ENCODE results near the gene GRK1.
A peak's percentile ranks its signal among the peaks of the same experiment; 100 is the strongest.

Gene GRK1

DNA sequence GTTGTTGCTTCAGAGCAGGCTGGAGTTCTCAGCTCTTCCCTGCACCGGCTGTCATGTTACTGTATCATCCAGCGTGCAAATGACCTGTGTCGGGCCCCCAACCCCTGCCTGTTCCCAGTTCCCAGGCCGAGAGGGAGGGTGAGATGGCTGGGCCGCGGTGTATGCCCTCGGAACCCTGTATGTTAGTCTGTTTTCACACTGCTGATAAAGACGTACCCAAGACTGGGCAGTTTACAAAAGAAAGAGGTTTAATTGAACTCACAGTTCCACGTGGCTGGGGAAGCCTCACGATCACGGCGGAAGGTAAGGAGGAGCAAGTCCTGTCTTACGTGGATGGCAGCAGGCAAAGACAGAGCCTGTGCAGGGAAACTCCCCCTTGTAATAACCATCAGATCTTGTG, 102.9 kb downstream of the GRK1 start:
- H3K4me3 ChIP-seq (ENCODE audit: low read length) = no peak overlapping the region
- DNase-seq (ENCODE audit: low read depth) = no peak
- TF ChIP-seq, protein P1, sequence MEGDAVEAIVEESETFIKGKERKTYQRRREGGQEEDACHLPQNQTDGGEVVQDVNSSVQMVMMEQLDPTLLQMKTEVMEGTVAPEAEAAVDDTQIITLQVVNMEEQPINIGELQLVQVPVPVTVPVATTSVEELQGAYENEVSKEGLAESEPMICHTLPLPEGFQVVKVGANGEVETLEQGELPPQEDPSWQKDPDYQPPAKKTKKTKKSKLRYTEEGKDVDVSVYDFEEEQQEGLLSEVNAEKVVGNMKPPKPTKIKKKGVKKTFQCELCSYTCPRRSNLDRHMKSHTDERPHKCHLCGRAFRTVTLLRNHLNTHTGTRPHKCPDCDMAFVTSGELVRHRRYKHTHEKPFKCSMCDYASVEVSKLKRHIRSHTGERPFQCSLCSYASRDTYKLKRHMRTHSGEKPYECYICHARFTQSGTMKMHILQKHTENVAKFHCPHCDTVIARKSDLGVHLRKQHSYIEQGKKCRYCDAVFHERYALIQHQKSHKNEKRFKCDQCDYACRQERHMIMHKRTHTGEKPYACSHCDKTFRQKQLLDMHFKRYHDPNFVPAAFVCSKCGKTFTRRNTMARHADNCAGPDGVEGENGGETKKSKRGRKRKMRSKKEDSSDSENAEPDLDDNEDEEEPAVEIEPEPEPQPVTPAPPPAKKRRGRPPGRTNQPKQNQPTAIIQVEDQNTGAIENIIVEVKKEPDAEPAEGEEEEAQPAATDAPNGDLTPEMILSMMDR (conservative IDR thresholded peaks at IDR 0.05; ENCODE audit: low read length) = no peak

DNA sequence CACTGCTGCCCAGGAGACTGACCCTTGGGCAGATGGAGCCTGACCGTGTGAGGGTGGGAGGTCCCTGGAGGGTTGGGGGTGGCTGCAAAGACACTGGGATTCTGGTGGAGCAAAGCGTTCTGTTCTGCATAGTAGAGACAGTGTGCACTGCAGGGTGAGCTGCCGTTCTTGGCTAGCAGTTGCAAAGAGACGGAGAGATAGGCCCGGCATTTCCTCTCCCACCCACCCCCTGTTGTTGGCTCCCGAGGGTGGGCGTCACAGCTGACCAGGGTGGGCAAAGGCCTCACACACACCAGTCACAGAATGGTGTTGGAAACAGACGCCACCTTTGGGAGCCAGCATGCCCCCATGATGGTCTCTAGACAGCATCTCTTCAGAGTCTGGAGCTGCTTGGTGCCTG, 103.4 kb downstream of the GRK1 start:
- no peak overlapping the region for H3K4me3 ChIP-seq (ENCODE audit: low read length)
- TF ChIP-seq, protein P1 (conservative IDR thresholded peaks at IDR 0.05; ENCODE audit: low read length) = no peak
- DNase-seq (ENCODE audit: low read depth) = no peak

DNA sequence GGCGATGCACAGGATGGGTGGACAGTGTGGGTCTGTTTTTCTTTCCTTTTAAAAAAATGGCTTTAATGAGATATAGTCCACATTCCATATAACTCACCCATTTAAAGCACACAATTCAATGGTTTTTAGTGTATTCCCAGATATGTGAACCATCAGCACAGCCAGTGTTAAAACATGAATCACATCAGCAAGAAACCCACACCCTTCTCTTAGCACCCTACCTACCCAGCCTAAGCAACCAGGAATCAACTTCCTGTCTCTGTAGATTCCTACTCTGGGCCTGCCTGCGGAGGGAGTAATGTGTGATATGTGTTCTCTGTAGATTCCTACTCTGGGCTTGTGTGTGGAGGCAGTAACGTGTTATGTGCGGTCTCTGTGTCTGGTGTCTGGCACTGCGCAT, 103.9 kb downstream of the GRK1 start:
- no peak for DNase-seq (ENCODE audit: low read depth)
- TF ChIP-seq, protein P1 (conservative IDR thresholded peaks at IDR 0.05; ENCODE audit: low read length) = no peak

DNA sequence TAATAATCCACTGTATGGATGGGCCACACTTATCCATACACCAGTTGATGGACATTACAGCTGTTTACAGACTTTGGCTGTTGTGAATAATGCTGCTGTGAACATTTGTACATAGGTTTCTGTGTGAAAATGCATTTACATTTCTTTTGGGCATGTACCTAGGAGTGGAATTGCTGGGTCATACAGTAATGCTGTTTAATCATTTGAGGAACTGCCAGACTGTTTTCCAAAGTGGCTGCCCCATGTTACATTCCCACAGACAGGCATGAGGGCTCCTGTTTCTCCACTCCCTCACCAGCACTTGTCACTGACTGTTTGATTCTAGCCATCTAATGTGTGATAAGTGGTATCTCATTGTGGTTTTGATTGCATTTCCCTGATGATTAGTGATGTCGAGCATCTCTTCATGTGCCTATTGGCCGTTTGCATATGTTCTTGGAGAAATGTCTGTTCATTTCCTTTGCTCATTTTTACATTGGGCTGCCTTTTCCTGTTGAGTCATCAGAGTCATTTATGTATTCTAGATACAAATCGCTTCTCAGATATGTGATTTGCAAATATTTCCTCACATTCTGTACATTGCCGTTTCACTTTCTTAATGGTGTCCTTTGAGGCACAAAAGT, 104.8 kb downstream of the GRK1 start:
- no peak overlapping the region for H3K4me3 ChIP-seq (ENCODE audit: low read length)
- TF ChIP-seq, protein P1 (conservative IDR thresholded peaks at IDR 0.05; ENCODE audit: low read length) = no peak
- no peak for DNase-seq (ENCODE audit: low read depth)

More for the DNA sequence above, 103.9 kb downstream of the GRK1 start:
- H3K4me3 ChIP-seq (ENCODE audit: low read length) = no peak overlapping the region

DNA sequence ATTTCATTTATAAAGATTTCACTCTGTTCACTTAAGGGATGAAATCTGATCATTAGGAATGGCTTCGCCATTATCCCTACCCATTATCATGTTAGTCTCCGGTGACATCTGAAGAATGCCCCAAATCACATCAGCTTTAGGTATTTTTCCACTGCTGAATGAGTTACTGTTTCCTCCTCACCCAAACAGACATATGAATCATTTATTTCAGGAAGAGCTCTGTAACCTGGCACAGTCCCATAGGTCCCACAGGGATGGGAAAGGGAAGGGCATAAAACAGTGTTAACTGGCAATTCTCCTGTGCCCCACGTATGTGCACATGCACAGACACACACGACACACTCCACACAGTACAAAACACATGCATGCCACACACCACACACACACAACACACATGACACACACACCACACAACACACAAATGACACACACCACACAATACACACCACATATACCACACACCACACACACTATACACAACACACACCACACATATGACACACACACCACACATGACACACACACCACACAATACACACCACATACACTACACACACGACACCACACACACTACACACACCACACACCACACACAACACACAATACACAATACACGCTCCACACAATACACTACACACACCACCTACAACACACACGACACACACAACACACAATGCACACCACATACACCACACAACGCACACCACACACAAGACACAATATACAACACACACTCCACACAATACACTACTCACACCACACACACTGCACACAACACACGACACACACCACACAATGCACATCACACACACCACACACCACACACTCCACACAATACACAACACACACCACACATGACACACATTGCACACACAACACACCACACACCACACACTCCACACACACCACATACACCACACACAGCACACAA, 107.4 kb downstream of the GRK1 start:
- peak; percentile 39 for DNase-seq (ENCODE audit: low read depth)
- H3K4me3 ChIP-seq (ENCODE audit: low read length) = no peak overlapping the region
- TF ChIP-seq, protein P1 (conservative IDR thresholded peaks at IDR 0.05; ENCODE audit: low read length) = no peak

DNA sequence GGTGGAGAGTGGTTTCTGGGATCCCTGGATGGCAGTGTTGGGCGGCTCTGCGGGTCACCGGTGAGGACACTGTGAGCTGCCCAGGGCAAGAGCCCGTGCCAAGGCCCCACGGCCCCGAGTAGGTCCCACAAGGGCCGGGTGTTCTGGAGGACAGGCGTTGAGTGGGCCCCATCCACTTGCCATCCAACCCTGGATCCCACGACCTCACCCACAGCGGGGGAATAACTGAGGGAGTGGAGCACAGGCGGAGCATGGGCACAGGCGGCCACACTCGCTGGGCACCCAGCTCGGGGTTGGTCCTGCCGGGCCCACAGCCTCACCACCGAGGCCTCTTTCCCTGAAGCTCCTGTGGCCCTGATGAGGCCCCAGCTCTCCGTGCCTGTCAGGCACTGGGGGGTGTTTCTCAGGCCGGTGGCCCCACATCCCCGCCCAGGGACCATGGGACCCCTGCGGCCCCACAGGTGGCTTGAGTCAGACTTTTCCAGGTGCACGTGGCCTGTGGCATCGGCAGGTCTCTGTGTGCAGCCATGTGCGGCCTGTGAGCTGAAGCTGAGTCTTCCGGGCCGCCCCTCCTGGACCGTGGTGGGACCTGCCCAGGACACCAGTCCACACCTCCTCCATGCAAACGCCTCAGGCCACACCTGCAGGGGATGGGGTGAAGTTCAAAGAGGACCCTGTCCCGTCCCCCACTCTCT, 108.6 kb downstream of the GRK1 start:
- no peak overlapping the region for H3K4me3 ChIP-seq (ENCODE audit: low read length)
- TF ChIP-seq, protein P1 (conservative IDR thresholded peaks at IDR 0.05; ENCODE audit: low read length) = no peak
- DNase-seq (ENCODE audit: low read depth) = no peak
